HuH-7.5 (cell line): ENCODE measurements around the gene SYTL3.
A peak's percentile ranks its signal among the peaks of the same experiment; 100 is the strongest.
"Not testable (repeated sequence)": the region's sequence is repeated elsewhere in the genome, so short reads cannot be mapped to it uniquely, and the experiment has no call there.

Experiments
- DNase-seq: peaks from one replicate; pipeline ENCODE4 v3.0.0; 2011; ENCODE audit warnings: low spot score

Gene SYTL3, protein sequence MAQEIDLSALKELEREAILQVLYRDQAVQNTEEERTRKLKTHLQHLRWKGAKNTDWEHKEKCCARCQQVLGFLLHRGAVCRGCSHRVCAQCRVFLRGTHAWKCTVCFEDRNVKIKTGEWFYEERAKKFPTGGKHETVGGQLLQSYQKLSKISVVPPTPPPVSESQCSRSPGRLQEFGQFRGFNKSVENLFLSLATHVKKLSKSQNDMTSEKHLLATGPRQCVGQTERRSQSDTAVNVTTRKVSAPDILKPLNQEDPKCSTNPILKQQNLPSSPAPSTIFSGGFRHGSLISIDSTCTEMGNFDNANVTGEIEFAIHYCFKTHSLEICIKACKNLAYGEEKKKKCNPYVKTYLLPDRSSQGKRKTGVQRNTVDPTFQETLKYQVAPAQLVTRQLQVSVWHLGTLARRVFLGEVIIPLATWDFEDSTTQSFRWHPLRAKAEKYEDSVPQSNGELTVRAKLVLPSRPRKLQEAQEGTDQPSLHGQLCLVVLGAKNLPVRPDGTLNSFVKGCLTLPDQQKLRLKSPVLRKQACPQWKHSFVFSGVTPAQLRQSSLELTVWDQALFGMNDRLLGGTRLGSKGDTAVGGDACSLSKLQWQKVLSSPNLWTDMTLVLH

DNA sequence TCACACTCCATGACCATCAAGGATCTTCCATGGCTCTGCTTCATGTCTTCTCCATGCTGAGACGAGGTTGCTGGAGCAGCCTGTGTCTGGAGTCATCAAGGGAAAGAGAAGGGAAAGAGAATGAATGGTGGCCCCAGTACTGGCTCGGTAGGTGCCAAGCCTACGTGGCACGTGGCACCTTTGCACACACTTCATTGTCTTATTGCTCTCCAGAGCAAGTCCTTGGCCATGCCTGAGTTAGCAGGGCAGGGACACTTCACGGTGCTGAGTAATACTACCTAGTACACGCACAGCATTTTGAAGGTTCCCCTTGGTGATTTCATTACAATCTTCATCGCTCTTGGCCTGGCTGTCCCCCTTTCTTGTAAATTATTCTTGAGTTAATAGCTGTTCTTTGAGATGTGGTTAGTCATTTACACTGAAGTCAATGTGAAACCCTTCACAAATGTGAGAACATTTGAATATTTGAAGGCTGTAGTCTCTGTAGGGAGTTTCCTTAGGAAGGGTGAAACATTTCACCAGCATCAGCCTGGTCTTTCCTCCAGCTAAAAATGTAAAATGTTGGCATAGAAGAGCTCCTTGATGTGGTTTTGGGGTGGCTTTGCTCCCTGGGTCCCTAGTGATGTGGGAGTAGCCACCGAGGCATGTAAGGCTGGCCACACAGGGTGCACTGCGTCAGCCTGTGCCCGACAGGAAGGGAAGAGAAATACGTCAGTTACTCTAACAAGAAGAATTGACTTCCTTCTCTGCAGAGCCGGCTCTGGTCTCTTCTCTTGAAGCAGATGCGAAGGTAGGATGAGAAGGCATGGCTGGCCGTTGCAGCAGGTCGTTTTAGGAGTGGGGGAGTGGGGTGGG is at the start of gene SYTL3:
SYTL3 (plus strand) TSS at position 766 of the 855 bp plus-strand sequence. CDS start 13,215 bp downstream, outside the sequence.
- no peak for DNase-seq

DNA sequence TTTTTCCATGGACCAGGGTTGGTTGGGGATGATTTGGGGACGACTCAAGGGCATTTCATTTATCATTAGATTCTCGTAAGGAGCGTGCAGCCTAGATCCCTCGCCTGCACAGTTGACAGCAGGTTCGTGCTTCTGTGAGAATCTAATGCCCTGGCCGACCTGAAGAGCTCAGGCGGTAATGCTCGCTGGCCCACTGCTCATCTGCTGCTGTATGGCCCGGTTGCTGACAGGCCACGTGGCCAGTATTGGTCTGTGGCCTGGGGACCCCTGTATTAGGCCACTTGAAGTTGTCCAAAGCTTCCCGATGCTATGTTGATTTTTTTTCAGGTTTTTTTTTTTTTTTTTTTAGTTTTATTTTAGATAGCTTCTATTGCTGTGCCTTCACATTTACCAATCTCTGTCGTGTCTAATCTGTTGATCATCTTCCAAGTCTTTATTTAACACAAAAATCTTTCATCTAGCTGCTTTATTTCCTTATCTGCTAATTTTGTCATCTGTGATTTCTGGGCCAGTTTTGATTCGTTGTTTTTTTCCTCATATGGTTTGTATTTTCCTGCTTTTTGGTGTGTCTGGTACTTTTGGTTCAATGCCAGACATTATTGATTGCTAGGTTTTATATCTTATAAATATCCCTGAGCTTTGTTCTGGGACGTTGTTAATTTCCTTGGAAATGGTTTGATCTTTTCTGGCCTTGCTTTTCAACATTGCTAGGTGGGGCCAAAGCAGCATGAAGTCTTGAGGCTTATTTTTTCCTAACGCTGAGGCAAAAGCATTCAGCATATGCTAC is 46.4 kb upstream of the SYTL3 start:
- DNase-seq = no peak

DNA sequence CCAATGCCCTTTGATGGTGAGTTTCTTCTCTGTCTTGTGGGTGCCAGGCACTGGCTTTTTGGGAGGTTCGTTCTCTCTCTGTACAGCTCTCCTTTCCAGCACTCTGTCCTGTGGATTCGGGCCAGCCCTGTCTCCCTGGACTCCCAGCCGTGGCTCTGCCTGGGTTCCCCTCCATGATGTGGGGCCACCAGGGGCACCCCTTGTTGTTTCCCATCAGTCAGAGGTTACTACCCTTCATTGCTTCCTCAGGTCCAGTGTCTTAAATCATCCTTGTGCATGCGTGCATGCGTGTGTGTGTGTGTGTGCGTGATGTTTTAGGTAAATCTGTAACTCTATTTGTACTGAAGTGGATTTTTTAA is 45.8 kb upstream of the SYTL3 start:
- DNase-seq = no peak

DNA sequence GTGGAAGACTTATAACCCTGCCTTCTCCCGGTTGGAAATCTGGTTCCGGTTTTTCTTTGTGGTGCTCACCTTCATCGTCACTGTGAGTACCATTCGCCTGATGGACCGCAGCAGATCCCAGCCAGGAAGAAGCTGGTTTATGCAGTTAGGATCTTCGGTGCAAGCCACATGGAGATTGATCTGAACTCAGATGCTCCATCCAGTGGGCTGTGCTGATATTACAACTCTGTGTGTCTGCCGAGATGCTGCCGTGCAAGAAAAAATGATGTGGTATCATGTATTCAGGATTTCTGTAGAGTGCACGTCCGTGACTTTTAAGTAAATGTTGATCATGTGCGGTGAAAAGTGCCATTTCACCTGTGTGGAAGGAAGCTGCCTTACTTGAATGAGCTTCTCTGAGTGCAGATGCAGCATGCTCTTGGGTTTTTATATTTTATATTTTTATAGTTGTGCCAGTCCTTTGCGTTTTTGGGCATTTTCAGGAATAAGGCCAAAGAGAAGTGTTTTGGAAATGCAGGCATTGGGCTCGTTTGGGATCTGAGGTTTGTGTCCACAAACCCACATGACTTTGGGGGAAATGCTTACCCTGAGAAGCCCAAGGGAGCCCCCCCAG is 44.5 kb upstream of the SYTL3 start:
- DNase-seq = peak; percentile 74

DNA sequence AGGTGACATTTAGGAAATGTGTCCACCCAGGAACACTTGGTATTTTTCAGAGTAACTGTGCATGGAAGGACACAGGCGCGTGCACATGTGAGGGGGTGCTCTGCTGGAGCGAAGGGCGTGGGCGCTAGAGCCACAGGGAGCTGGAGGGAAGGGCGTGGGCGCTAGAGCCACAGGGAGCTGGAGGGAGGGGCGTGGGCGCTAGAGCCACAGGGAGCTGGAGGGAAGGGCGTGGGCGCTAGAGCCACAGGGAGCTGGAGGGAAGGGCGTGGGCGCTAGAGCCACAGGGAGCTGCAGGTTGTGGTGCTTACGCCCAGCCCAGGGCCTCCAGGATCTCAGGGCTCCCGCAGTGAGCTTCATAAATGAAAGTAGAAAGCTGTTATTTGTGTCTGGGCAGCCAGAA is 43.8 kb upstream of the SYTL3 start:
- not testable (repeated sequence) for DNase-seq

DNA sequence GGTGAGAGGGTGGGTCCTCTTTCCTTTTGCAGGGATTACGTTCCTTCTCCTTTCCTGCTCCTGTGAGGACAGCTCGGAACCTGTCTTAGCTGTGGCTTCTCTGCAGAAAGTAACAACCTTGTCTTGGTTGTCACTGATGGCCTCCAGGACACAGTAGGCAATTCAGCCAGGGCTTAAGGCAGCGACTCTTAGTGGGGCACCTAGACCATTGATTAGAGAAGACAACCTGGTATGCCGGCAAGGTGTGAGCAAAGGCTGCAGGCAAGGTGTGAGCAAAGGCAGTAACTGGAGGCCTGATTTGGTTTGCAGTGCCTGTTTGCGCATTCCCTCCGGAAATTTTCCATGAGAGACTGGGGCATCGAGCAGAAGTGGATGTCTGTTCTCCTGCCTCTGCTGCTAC is 42.9 kb upstream of the SYTL3 start:
- no peak for DNase-seq

DNA sequence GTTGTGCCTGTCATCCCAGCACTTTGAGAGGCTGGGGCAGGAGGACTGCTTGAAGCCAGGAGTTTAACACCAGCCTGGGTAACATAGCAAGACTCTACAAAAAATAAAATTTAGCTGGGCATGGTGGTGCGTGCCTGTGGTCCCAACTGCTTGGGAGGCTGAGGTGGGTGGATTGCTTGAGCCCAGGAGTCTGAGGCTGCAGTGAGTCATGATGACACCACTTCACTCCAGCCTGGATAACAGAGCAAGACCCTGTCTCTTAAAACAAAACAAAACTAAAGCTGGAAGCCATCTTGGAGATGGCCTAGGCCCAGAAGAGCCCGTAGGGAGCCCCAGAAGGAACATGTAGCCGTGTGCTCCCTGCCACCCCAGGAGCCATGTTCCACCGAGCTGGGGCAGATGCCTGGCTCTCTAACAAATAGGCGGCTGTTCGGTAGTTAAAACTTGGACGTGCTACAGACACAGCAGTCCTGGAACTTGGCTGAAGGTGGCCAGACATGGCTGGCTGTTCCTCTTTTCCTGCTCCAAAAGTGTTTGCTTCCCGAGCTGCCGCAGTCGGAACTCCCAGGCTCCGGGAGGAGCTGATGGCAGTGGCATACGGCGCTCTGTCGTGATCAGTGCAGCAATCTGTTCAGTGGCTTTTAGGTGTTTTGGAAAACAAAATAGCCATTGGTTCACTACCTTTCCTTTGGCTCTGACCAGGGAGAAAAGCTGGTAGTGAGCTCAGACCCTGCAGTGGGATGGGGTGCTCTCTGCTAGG is 42.3 kb upstream of the SYTL3 start:
- DNase-seq = no peak

DNA sequence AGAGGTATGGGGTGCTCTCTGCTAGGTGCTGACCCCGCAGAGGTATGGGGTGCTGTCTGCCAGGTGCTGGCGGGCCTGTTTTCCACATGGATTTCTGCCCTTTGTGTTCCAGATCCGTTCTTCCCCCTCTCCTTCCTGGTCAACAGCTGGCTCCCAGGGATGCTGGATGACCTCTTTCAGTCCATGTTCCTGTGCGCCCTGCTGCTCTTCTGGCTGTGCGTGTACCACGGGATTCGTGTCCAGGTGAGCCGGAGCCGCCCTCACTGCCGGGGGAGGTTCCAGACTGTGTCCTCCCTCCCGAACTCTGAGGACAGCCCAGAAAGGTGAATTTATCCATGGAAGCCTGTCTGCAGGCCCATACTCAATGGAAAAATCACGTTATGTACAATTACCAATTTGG is 41.6 kb upstream of the SYTL3 start:
- no peak for DNase-seq

DNA sequence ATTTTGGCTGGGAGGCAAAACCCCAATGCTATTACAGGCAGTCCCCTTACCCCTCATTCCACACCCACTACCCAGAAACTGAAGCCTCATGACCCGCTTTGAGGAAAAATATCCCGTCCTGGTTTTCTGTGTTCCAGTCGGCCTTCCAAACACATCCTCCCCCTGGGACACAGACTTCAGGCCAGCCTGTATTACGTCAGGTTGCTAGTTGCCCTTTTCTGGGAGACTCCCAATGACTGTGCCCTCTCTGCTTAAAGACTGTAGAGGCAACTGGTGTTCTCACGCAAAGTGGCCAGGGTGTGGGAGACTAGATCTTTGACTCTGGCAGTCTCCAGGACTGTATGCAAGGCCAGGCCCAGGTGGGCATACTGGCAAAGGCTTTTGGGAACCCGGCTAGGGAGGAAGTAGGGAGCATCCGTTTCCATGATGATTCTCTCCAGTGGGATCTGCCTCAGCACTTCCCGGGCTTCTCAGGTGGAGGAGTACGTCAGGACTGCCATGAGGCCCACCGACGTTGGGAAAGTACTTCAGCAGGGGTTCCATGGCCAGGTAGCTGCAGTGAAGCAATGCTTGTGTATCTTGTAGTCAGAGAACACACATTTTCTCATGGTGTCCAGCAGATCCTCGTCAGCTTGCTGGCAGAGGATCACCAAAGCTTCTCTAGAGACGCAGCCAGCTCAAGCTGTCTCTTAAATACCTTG is 40.2 kb upstream of the SYTL3 start:
- DNase-seq = no peak

DNA sequence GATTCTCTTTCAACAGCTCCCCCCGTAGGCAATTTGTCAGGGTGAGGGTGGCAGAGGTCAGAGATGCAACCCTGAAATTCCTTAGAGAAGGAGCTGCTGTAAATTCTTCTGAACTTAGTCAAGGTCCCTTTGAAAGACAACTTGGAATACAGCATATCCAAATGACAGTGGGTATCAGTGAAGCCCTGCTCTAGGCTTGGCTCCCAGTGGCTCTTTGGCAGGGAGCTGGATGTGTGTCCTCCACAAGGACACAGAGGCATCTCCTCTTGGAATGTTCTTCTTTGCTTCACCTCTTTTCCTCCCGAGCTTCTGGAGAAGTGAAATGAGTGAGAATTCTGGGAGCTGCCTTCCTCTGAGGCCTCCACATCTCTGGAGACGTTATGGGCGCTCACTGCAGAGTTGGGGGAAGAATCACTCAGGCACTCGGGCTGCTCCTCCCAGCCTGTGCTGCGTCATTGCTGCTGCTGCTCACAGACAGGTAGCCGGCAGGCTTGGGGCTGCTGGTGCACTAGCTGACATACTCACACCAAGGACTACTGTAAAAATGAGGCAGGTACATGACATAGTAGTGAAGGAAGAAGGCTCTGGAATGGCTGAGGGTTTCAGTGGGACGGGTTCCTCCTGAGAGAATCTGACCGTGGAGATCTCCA is 39.4 kb upstream of the SYTL3 start:
- DNase-seq = no peak

DNA sequence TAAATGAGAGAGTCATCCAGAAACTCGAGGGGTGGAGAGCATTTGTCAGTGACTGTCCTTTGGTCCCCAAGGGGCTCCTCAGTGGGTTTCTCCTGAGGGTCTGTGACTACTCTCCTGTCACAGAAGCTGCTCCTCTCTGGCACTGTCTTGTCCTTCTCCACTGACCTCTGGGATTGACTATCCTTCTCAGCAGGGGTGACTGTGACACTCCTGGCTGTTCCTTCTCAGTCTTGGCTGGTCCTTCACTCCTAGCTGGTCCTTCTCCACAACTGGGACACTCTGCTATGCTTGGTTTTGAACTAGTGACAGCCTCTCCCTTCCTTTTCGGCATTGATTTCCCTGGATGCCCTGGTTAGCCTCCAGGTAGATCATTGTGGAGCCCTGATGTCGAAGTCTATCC is 38.8 kb upstream of the SYTL3 start:
- no peak for DNase-seq

DNA sequence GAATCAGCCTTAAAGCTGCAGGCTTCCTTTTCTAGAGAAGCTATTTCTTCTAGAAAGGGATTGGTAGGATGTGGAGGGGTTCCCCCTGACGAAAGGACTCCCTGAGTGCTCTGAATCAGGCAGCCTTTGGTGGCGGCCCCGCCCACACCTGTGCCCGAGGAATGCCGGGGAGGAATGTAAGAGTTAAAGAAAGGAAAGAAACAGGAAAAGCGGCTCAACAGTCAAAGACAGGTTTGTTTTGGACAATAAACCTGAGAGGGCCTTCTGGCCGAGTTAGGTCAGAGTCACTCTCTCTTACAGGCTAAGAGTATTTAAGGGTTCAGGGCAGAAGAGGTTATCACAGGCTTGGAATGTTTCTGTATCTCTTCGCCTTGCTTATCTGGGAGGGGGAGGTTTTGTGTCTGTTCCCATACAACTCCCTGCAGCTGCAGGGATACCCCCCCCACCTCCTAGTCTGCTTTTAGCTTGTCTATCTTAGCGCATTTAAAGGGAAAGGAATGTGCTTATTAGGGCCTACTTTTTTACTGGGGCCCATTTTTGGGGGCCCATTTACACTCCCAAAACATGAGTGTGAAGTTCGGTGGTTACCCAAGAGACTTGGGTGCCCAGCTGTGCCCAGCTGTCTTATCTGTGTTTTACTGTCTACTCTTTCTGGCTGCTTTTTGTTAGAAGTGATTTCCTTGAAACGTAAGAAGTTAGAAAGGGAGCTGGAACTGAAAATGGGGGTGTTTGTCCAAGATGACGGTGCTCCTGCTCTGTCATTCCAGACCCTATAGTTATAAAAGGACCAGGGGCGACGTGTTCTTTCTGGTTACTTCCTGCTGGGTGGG is 38.1 kb upstream of the SYTL3 start:
- DNase-seq = no peak

DNA sequence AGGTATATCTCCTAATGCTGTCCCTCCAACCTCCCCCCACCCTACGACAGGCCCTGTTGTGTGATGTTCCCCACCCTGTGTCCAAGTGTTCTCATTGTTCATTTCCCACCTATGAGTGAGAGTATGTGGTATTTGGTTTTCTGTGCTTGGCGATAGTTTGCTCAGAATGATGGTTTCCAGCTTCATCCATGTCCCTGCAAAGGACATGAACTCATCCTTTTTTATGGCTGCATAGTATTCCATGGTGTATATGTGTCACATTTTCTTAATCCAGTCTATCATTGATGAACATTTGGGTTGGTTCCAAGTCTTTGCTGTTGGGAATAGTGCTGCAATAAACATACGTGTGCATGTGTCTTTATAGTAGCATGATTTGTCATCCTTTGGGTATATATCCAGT is 35.2 kb upstream of the SYTL3 start:
- not testable (repeated sequence) for DNase-seq

DNA sequence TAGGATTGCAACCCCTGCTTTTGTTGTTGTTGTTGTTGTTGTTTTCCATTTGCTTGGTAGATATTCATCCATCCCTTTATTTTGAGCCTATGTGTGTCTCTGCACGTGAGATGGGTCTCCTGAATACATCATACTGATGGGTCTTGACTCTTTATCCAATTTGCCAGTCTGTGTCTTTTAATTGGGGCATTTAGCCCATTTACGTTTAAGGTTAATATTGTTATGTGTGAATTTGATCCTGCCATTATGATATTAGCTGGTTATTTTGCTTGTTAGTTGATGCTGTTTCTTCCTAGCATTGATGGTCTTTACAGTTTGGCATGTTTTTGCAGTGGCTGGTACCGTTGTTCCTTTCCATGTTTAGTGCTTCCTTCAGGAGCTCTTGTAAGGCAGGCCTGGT is 31.6 kb upstream of the SYTL3 start:
- DNase-seq = not testable (repeated sequence)

DNA sequence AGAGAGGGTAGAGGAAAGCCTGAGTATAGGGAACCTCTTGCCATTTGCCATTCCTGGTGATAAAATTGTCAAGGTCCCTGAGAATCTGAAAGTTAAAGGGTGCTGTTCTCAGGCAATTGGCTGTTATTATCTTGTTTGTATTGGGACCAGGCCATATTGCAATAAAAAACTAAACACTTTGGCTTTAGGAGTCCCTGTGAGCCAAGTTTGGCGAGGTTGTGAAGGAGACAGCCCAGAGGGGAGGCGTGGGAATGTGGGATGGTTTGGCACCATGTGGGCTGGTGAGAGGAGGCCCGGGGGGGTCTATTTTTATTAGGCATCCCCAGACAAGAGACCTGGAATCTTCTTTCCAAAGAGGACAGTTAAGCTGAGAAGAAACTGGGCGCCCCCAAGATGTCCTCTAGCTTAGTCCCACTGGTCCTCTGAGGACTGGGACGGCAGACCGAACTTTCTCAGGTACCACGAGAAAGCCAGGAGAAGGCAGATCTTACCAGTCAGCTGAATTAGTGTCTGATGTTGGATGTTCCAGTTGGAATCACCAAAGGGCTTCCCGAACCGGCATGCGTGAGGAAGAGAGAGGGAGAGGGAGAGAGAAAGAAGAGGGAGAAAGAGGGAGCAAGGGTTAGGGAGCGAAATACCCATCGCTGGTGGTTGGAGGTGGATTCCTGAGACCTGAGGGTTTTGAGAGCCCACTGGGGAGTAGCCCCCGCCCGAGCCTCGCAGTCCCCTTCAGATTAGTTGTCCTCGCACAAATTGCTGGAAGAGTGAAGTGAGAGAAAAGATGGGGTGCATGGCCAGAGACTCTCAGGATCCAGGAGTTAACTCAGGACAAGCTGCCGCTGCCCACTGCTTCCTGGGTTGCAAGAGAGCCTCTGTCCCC is 29.7 kb upstream of the SYTL3 start:
- no peak for DNase-seq

DNA sequence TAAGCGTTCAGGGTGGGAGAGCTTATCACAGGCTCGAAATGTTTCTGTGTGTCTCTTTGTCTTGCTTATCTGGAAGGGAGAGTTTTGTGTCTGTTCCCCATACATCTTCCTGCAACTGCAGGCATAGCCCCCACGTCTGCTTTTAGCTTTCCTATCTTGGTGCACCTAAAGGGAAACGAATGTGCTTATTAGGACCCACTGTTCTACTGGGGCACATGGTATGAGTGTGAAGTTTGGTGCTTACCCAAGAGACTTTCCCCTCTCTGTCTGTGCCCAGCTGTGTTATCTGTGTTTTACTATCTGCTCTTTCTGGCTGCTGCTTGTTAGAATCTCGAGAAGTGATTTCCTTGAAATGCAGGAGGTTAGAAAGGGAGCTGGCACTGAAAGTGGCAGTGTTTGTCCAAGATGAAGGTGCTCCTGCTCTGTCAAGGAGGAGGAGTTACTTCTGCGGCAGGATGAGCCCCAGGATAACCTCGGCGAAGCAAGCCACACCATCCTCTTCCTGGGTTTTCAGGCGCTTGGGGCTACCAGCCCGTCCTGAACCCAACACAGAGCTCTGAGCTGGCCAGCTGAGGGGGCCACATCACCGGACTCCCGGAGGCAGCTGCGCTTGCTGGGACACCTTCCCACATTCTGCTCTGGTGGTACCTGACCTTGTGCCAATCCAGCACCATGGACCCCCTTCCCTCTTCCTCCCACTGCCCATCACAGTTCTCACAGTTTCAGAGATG is 28.7 kb upstream of the SYTL3 start:
- DNase-seq = no peak
